ENCODE results near the gene HIRIP3.
"Not testable (repeated sequence)": the region's sequence is repeated elsewhere in the genome, so short reads cannot be mapped to it uniquely, and the experiment has no call there.

Gene HIRIP3, protein sequence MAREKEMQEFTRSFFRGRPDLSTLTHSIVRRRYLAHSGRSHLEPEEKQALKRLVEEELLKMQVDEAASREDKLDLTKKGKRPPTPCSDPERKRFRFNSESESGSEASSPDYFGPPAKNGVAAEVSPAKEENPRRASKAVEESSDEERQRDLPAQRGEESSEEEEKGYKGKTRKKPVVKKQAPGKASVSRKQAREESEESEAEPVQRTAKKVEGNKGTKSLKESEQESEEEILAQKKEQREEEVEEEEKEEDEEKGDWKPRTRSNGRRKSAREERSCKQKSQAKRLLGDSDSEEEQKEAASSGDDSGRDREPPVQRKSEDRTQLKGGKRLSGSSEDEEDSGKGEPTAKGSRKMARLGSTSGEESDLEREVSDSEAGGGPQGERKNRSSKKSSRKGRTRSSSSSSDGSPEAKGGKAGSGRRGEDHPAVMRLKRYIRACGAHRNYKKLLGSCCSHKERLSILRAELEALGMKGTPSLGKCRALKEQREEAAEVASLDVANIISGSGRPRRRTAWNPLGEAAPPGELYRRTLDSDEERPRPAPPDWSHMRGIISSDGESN

DNA sequence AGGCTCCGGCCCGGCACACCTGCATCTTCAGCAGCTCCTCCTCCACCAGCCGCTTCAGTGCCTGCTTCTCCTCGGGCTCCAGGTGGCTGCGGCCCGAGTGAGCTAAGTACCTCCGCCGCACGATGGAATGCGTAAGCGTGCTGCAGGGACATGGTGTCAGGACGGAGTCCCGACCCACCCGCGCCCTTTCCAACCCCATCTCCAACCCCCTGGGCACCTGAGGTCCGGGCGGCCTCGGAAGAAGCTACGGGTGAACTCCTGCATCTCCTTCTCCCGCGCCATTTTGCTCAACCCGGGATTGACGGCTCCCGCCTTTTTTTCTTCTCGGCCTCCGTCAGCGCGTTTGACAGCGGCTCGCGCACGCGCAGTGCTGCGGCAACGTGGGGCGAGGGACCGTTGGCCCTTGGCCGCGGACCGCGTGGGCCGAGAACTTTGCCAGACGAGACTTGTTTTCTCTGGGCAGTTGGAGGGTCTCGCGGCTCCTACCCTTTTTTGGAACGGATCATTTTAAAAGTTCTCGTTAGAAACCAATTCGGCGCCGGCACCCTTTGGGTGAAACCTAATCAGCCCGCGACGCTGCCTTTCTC is at the start of gene HIRIP3:
HIRIP3 (minus strand) TSS at position 294 of the 587 bp plus-strand sequence; CDS start at position 282, 12 bp downstream.
- CTCF ChIA-PET: interaction anchor here (0.6 kb wide), 1 partner anchor 9 kb away, joined by 3 read pairs; no protein-coding TSS in a partner anchor
- no peaks in the 10 kb centered on the region for H3K9me3 Mint-ChIP-seq
- peak; percentile 91 for DNase-seq
- no peaks in the 10 kb centered on the region for H3K27me3 Mint-ChIP-seq
- peaks cover 42% of the 10 kb centered on the region for H3K36me3 Mint-ChIP-seq
- peak within 1 kb of the TSS; percentile 93 for H3K4me3 Mint-ChIP-seq
- H3K4me1 Mint-ChIP-seq: peaks cover 40% of the 10 kb centered on the region
- peak within 1 kb of the TSS; percentile 98 for H3K27ac Mint-ChIP-seq

DNA sequence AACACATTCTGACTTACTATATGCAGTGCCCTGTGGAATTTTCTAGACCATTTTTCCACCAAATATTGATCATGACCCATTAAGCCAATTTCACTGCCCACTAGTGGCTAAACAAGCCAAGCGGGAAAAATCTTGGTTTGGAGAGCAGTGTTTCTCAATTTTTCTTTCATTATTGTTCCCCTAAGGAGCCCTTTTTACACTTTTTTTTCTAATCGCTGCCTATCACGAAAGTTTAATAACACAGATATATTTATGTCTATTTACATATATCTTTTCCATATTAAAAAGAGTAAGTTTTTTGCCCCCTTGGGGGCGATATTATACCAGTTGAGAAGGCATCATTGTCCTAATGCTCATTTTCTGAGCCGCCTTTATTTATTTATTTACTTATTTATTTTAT is 46.4 kb upstream of the HIRIP3 start:
- no peak overlapping the region for H3K4me3 Mint-ChIP-seq
- CTCF ChIA-PET: interaction anchor here (0.9 to 3.4 kb wide), 3 partner anchors 10 to 70 kb away, joined by 3 to 16 read pairs (median 3); partner anchors contain the start of gene TLCD3B
- H3K27ac Mint-ChIP-seq: no peak overlapping the region
- H3K27me3 Mint-ChIP-seq: peaks cover 38% of the 10 kb centered on the region
- H3K36me3 Mint-ChIP-seq: no peaks in the 10 kb centered on the region
- no peaks in the 10 kb centered on the region for H3K9me3 Mint-ChIP-seq
- no peaks in the 10 kb centered on the region for H3K4me1 Mint-ChIP-seq
- no peak for DNase-seq

DNA sequence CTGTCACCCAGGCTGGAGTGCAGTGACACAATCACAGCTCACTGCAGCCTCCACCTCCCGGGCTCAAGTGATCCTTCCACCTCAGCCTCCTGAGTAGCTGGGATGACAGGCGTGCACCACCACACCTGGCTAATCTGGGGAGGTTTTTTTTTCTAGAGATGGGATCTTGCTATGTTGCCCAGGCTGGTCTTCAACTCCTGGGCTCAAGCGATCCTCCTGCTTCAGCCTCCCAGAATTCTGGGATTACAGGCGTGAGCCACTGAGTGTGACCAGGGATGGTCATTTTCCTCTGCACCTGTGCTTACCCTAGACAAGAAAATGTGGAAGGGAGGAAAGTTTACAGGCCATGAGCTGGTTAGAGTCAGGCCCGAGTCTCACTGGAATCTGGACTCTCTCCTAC is 45.3 kb upstream of the HIRIP3 start:
- not testable (repeated sequence) for H3K4me3 Mint-ChIP-seq, DNase-seq, H3K36me3 Mint-ChIP-seq, H3K9me3 Mint-ChIP-seq, H3K4me1 Mint-ChIP-seq, H3K27ac Mint-ChIP-seq
- CTCF ChIA-PET: interaction anchor here (0.9 to 1.3 kb wide), 3 partner anchors 9 to 71 kb away, joined by 3 to 5 read pairs (median 3); no protein-coding TSS in a partner anchor
- peaks cover 39% of the 10 kb centered on the region for H3K27me3 Mint-ChIP-seq

DNA sequence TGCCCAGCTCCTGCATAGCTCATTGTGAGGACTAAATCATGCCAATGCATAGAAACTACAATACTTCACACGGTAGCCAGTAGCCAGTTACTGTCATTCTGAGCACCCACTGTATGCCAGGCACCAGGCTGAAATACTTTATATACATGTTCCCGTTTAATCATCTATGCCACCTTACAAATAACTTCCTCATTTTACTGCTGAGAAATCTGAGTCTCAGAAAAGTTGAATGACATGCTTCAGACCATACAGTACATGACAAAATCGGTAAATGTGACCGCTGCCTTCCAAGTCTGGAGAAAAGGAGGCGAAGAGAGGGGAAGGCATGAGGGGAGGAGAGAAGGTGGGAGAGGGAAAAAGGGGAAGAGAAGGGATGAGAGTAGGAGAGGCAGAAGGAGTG is 44.8 kb upstream of the HIRIP3 start:
- no peak for DNase-seq
- Mint-ChIP-seq H3K36me3 (no peaks in the 10 kb centered on the region), H3K4me1 (no peaks in the 10 kb centered on the region), H3K9me3 (no peaks in the 10 kb centered on the region), H3K27me3 (peaks cover 40% of the 10 kb centered on the region), H3K27ac (no peak overlapping the region), H3K4me3 (no peak overlapping the region)
- CTCF ChIA-PET: interaction anchor here (1.2 to 1.6 kb wide), 3 partner anchors 9 to 18 kb away, joined by 3 to 6 read pairs (median 5); no protein-coding TSS in a partner anchor

DNA sequence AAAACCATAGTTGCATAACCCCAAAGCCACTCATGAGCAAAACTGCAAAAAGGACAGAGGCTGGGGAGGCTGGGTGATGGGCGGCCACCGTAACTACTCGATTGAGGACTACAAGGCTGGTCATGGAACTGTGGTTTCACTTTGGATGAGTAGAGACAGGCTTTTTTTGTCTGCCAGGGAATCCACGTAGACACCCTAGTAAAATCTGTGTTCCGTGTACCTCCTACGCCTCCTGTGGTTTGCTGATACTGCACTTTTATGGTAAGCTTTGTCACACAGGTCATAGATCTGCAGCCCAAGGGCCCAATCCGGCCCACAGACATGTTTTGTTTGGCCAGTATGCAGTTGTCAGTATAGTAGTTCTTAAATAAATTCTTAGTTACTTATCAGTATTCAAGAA is 37.9 kb upstream of the HIRIP3 start:
- no peaks in the 10 kb centered on the region for H3K9me3 Mint-ChIP-seq
- peaks cover 1% of the 10 kb centered on the region for H3K36me3 Mint-ChIP-seq
- peaks cover 80% of the 10 kb centered on the region for H3K27me3 Mint-ChIP-seq
- DNase-seq: no peak
- no peak overlapping the region for H3K27ac Mint-ChIP-seq
- H3K4me3 Mint-ChIP-seq: no peak overlapping the region
- CTCF ChIA-PET: interaction anchor here (0.6 to 3.0 kb wide), 10 partner anchors 10 to 367 kb away, joined by 3 to 35 read pairs (median 4); no protein-coding TSS in a partner anchor
- peaks cover 8% of the 10 kb centered on the region for H3K4me1 Mint-ChIP-seq

DNA sequence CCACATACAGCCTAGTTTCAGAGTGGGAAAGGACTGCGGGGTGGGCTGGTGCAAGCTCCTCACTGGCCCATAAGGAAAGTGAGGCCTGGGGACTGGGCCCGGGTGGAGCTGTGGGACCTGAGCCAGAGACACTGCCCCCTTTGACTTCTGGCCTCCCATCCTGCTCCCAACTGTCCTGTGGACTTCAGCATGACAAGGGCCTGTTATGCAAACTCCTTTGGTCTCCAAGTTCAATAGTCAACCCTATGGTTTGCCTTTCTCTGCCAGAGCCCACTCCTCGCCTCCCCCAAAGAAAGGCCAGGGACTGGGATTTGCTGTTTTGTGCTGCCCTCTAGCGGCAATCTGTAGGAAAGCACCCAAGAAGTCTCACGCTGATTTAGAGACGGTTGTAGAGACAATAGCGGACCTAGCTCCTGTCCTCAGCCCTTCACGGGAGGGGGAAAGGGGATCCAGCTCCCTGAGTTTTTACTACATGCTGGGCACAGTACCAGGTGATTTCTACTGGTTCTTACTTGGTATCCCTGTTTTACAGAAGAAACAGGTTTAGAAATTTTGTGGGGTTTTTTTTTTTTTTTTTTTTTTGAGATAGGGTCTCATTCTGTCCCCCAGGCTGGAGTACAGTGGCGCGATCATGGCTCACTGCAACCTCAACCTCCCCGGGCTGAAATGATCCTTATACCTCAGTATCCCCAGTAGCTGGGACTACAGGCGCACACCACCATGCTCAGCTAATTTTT is 36.8 kb upstream of the HIRIP3 start:
- no peak overlapping the region for H3K4me3 Mint-ChIP-seq
- peaks cover 8% of the 10 kb centered on the region for H3K4me1 Mint-ChIP-seq
- H3K36me3 Mint-ChIP-seq: peaks cover 1% of the 10 kb centered on the region
- CTCF ChIA-PET: interaction anchor here (0.6 to 3.0 kb wide), 34 partner anchors 8 to 917 kb away, joined by 3 to 35 read pairs (median 4); partner anchors contain the start of genes C16orf92, INO80E, TAOK2 and TMEM219
- H3K27me3 Mint-ChIP-seq: peaks cover 86% of the 10 kb centered on the region
- DNase-seq: peak; percentile 77
- no peaks in the 10 kb centered on the region for H3K9me3 Mint-ChIP-seq
- H3K27ac Mint-ChIP-seq: no peak overlapping the region

DNA sequence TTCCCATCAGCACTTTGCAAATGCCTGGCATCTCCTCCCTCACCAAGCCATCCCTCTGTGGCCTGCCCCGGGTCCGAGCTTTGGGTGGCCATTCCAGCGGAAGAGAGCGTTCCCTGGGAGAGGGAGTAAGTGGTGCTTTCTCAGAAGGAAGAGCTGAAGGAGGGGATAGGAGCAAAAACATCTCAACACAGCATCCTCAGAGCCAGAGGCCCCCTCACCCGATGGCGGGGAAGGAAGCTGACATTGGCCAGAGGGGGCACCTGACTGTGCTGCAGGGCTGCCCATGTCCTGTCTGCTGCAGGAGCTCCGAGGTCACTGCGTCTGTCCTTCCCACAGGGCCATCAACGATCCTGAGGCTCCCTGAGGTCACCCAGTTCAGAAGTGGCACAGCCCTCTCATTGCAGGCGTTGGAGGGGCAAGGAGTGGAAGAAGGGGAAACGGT is 36.1 kb upstream of the HIRIP3 start:
- H3K27ac Mint-ChIP-seq: no peak overlapping the region
- peaks cover 8% of the 10 kb centered on the region for H3K4me1 Mint-ChIP-seq
- H3K27me3 Mint-ChIP-seq: peaks cover 91% of the 10 kb centered on the region
- CTCF ChIA-PET: interaction anchor here (0.9 to 3.0 kb wide), 19 partner anchors 9 to 917 kb away, joined by 3 to 35 read pairs (median 5); partner anchors contain the start of genes C16orf92 and TMEM219
- no peak for DNase-seq
- no peaks in the 10 kb centered on the region for H3K9me3 Mint-ChIP-seq
- peaks cover 1% of the 10 kb centered on the region for H3K36me3 Mint-ChIP-seq
- no peak overlapping the region for H3K4me3 Mint-ChIP-seq

DNA sequence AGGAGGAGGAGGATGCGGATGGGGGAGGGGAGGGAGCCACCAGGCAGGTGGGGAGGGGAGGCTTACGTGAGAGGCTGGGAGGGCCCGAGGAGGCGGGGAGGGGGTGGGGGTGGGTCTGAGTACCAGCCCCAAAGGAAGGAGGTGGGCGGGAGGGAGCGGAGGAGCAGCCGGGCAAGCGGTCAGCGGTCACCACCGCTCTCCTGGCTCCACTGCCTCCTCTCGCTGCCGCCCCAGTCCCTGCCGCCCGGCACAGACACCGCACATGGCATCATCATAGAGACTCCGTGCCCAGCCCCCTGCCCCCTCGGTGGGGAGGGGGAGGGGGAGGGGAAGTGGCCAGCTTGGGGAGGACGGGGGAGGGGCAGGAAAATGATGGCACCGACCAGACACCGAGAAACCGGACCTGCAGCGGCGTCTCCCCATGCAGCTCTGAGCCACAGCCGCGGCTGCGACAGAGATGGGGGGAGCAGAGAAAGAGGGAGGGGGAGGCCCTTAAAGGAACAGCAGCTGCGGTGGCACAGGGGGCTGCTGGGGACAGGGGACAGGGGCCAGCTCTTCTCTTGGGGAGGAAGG is 35.5 kb upstream of the HIRIP3 start, which contains the start of gene TLCD3B:
TLCD3B (minus strand) TSS at position 431 of the 573 bp plus-strand sequence. CDS start 744 bp downstream, outside the sequence.
- no peak within 1 kb of the TSS for H3K27ac Mint-ChIP-seq
- H3K36me3 Mint-ChIP-seq: peaks cover 1% of the 10 kb centered on the region
- no peak for DNase-seq
- no peak within 1 kb of the TSS for H3K4me3 Mint-ChIP-seq
- H3K4me1 Mint-ChIP-seq: peaks cover 8% of the 10 kb centered on the region
- H3K9me3 Mint-ChIP-seq: no peaks in the 10 kb centered on the region
- CTCF ChIA-PET: interaction anchor here (0.6 to 3.0 kb wide), 14 partner anchors 8 to 916 kb away, joined by 3 to 35 read pairs (median 5); partner anchors contain the start of genes C16orf92 and TMEM219
- H3K27me3 Mint-ChIP-seq: peaks cover 93% of the 10 kb centered on the region

DNA sequence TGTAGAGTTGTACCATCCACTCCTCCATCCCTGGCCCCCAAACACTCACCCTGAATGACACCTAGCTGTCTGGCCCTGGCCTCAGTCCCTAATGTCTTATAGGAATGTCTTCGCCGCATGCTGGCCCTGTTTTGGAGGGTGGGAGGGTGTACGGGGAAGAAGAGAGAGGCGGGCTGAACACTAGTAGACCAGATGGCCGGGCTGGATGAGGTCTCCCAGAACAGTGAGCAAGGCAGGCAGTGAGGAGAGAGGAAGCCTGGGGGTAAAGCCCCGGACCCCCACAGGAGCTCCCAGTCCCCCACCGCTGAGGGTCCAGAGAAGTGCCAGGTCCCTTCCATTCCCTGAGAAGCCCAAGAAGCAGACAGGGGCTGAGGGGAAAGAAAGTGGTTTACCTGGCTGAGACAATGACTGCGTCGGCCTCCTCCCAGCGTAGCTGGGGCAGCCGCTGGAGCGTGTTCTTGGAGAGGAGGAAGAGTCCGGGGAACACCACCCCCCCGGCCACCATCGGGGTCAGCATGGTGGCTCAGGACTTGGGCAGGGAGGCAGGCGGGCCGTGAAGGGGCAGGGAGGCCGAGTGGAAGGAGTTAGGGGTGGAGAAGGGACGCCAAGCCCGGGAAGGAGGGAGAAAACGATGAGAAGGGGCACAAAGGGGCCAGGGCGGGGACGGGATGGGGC is 34.7 kb upstream of the HIRIP3 start:
- Mint-ChIP-seq H3K4me3 (no peak overlapping the region), H3K36me3 (peaks cover 1% of the 10 kb centered on the region), H3K4me1 (peaks cover 8% of the 10 kb centered on the region), H3K27me3 (peaks cover 93% of the 10 kb centered on the region), H3K27ac (no peak overlapping the region), H3K9me3 (no peaks in the 10 kb centered on the region)
- DNase-seq: no peak
- CTCF ChIA-PET: interaction anchor here (1.5 to 2.3 kb wide), 2 partner anchors 7 to 12 kb away, joined by 7 to 13 read pairs; partner anchors contain the start of gene C16orf92

DNA sequence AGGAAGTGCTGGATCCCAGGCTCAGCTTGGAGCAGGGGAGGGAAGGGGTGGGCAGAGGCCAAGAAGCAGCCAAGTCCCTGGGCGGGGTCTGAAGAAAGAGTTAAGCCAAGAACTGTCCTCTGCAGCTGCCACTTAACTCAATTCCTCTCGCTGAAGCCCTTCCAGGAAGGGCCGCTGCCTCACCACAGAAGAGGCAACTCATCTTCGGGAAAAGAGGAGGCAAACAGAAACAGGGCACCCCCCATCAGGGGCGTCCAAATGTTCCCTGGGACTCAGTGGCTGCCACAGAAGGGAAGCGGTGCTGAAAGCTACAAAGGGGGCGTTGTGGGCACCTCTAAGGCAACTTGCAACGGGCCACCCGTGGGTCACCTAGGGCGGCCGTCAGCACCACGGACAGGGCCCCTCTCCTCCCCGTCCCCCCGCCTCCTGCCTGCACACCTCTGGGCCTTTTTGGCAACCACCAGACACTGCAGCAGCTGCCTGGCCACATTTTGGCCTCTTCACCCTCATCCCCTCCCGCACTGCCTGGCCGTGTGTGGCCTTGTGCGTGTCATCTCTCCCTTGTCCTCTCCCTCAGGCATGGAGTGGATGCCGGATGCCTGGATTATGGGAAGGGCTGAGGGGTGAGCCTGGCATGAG is 33.1 kb upstream of the HIRIP3 start:
- H3K4me3 Mint-ChIP-seq: no peak overlapping the region

DNA sequence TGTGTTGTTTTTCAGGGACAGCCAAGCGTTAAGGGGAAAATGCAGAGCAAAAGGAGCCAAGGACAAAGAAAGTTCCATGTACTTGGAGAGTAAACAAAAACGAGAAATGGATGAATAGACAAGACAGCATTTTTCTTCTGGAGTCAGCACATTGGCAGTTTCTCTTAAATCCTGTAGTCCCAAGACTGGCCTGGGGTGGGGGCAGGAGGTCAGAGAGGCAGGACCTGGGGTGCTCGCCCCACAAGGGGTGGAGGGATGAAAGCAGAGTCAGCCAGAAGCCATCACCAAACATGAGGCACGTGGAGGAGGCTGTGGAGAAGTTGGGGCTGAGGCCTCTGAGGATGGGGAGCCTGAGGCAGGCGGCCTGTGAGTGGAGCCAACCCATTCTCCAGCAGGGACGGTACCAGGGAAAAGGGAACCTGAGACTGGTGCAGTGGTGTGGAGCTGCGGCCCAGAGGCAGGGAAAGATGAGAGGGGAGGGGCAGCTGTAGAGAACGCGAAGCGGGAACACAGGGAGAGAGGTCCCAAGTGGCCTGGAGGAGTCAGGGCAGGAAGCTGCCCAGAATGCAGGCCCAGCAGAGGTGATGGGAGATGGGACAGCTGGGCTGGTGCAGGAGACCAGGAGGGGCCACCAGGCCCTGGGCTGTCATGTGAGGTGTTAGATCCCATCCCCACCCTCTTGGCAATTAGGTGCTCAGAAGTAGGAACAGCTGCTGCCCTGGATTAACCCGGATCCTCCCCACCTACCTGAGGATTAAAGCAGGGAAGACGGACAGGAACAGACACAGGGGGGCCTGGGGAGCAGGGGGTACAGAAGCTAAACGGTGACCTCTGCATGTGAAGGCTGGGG is 32.4 kb upstream of the HIRIP3 start:
- Mint-ChIP-seq H3K4me3 (no peak overlapping the region), H3K4me1 (peaks cover 8% of the 10 kb centered on the region), H3K27me3 (peaks cover 91% of the 10 kb centered on the region), H3K36me3 (peaks cover 1% of the 10 kb centered on the region), H3K27ac (no peak overlapping the region), H3K9me3 (no peaks in the 10 kb centered on the region)
- CTCF ChIA-PET: no interaction called here
- DNase-seq: no peak

More for the DNA sequence above, 33.1 kb upstream of the HIRIP3 start:
- H3K27ac Mint-ChIP-seq: no peak overlapping the region
- peaks cover 88% of the 10 kb centered on the region for H3K27me3 Mint-ChIP-seq
- CTCF ChIA-PET: no interaction called here
- H3K4me1 Mint-ChIP-seq: peaks cover 8% of the 10 kb centered on the region
- H3K36me3 Mint-ChIP-seq: peaks cover 1% of the 10 kb centered on the region
- peak; percentile 67 for DNase-seq
- no peaks in the 10 kb centered on the region for H3K9me3 Mint-ChIP-seq

DNA sequence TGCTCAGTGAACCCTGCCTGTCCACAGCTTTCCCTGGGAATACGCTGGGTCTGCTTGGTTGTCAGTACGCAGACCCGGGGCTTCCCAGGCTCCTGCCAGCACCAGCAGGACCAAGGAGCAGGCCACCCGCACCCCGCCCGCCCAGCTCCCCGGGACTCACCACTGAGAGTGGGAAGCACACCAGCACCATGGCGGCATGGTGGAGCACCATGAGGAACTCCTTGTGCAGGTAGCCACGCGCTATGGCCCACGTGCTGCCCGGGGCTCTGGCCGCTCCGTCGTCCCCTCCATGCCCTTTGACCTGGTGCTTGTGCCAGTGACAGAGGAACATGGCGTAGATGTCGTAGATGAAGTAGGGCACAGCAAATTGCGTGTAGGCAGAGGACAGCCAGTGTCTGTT is 31.0 kb upstream of the HIRIP3 start:
- CTCF ChIA-PET: no interaction called here
- peaks cover 85% of the 10 kb centered on the region for H3K27me3 Mint-ChIP-seq
- no peak overlapping the region for H3K4me3 Mint-ChIP-seq
- no peaks in the 10 kb centered on the region for H3K9me3 Mint-ChIP-seq
- peaks cover 7% of the 10 kb centered on the region for H3K4me1 Mint-ChIP-seq
- DNase-seq: no peak
- H3K36me3 Mint-ChIP-seq: no peaks in the 10 kb centered on the region
- no peak overlapping the region for H3K27ac Mint-ChIP-seq

Measured in activated naive CD4-positive, alpha-beta T cell treated with anti-CD3 and anti-CD28 coated beads, Interleukin-2, amount 10 ng/mL, durations not matched to agents 7 days and 5 days (primary cell).